Measurements from ENCODE around the gene MAOA.
A peak's percentile ranks its signal among the peaks of the same experiment; 100 is the strongest.

MAOA gene

DNA sequence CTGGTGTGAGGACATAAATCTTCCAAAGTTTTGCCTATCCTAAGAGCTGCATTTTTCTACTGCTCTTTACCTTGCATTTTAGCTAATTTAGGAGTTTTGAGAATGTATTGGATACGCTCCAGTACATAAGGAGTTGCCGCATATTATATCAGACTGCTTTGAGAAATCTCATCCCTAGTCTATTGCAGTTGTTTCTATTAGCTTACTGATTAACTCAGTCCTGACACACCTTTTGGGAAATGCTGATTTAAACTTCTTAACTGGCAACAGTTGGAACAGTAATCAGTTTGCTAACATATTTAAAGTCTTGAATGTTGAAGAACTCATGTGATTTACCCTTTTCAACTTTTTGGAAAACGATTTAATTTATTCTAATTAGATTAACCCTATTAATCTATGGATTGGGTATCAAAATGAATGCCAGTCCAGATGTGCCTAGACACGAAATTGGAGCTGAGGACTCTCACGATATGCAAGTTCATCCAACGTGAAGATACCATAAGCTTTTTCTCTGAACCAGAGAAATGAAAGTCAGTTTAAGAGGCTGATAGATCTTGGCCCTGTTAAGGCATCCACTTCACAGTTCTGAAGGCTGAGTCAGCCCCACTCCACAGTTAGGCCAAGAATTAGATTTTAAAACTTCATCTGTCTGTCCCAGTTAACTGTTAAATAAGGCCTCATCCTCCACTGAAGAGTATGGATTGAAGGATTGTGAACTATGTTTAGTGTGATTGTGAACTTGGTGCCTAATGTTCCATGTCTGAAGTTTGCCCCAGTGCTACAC lies 90.0 kb downstream of the MAOA start:
- TF ChIP-seq, protein P1, sequence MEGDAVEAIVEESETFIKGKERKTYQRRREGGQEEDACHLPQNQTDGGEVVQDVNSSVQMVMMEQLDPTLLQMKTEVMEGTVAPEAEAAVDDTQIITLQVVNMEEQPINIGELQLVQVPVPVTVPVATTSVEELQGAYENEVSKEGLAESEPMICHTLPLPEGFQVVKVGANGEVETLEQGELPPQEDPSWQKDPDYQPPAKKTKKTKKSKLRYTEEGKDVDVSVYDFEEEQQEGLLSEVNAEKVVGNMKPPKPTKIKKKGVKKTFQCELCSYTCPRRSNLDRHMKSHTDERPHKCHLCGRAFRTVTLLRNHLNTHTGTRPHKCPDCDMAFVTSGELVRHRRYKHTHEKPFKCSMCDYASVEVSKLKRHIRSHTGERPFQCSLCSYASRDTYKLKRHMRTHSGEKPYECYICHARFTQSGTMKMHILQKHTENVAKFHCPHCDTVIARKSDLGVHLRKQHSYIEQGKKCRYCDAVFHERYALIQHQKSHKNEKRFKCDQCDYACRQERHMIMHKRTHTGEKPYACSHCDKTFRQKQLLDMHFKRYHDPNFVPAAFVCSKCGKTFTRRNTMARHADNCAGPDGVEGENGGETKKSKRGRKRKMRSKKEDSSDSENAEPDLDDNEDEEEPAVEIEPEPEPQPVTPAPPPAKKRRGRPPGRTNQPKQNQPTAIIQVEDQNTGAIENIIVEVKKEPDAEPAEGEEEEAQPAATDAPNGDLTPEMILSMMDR (conservative IDR thresholded peaks at IDR 0.05; ENCODE audit: low read length) = no peak
- no peak for TF ChIP-seq EZH2phosphoT487 (IDR thresholded peaks at IDR 0.05; ENCODE audit: borderline replicate concordance)

DNA sequence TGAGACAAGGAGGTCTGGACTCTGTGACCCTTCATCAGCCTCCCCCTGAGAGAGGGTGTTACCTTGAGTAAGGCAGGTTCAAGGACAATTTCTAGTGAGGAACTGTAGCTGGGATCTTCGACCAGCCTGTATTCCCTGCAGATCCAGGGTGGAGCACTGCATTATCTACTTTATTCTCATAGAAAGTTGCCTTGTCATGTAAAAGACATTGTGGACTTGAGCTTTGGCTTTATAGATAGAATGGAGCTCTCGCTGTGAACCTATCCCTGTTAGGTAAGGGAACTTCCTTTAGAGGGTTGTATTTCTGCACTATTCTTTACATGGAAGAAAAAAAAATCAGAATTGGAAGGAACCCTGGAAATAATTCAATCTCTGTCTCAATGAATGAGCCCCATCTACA lies 91.4 kb downstream of the MAOA start:
- no peak overlapping the region for H3K4me2 ChIP-seq (ENCODE audit: low read depth, low read length, poor library complexity, severe bottlenecking)
- H4K20me1 ChIP-seq (ENCODE audit: insufficient read depth, low read length, poor library complexity, severe bottlenecking) = no peaks in the 10 kb centered on the region
- no peak for TF ChIP-seq EZH2phosphoT487 (IDR thresholded peaks at IDR 0.05; ENCODE audit: borderline replicate concordance)
- TF ChIP-seq, protein P1 (conservative IDR thresholded peaks at IDR 0.05; ENCODE audit: low read length) = no peak
- no peaks in the 10 kb centered on the region for H3K27me3 ChIP-seq (ENCODE audit: insufficient read depth, low read length, poor library complexity, severe bottlenecking)
- H3K9ac ChIP-seq (ENCODE audit: low read depth, low read length, poor library complexity, severe bottlenecking) = no peak overlapping the region
- H3K4me3 ChIP-seq (ENCODE audit: low read length, poor library complexity, severe bottlenecking) = no peak overlapping the region
- H3K79me2 ChIP-seq (ENCODE audit: insufficient read depth, low read length) = no peaks in the 10 kb centered on the region
- H3K4me1 ChIP-seq (ENCODE audit: insufficient read depth, low read length, poor library complexity, severe bottlenecking) = no peaks in the 10 kb centered on the region
- no peaks in the 10 kb centered on the region for H3K36me3 ChIP-seq (ENCODE audit: insufficient read depth, low read length)
- no peaks in the 10 kb centered on the region for H3F3A ChIP-seq (ENCODE audit: low read depth)
- H3K9me3 ChIP-seq (ENCODE audit: insufficient read depth, low read depth, low read length) = no peaks in the 10 kb centered on the region
- no peaks in the 10 kb centered on the region for H3K9me2 ChIP-seq (replicated peaks; ENCODE audit: low read depth, low read length)
- no peak overlapping the region for H2AFZ ChIP-seq (ENCODE audit: low read length)

More for the DNA sequence above, 90.0 kb downstream of the MAOA start:
- H3K9ac ChIP-seq (ENCODE audit: low read depth, low read length, poor library complexity, severe bottlenecking) = no peak overlapping the region
- H2AFZ ChIP-seq (ENCODE audit: low read length) = no peak overlapping the region
- no peaks in the 10 kb centered on the region for H3K79me2 ChIP-seq (ENCODE audit: insufficient read depth, low read length)
- H4K20me1 ChIP-seq (ENCODE audit: insufficient read depth, low read length, poor library complexity, severe bottlenecking) = no peaks in the 10 kb centered on the region
- H3K36me3 ChIP-seq (ENCODE audit: insufficient read depth, low read length) = no peaks in the 10 kb centered on the region
- H3K4me2 ChIP-seq (ENCODE audit: low read depth, low read length, poor library complexity, severe bottlenecking) = no peak overlapping the region
- no peaks in the 10 kb centered on the region for H3K27me3 ChIP-seq (ENCODE audit: insufficient read depth, low read length, poor library complexity, severe bottlenecking)
- no peaks in the 10 kb centered on the region for H3F3A ChIP-seq (ENCODE audit: low read depth)
- no peaks in the 10 kb centered on the region for H3K9me3 ChIP-seq (ENCODE audit: insufficient read depth, low read depth, low read length)
- H3K4me3 ChIP-seq (ENCODE audit: low read length, poor library complexity, severe bottlenecking) = no peak overlapping the region
- H3K9me2 ChIP-seq (replicated peaks; ENCODE audit: low read depth, low read length) = no peaks in the 10 kb centered on the region
- no peaks in the 10 kb centered on the region for H3K4me1 ChIP-seq (ENCODE audit: insufficient read depth, low read length, poor library complexity, severe bottlenecking)

DNA sequence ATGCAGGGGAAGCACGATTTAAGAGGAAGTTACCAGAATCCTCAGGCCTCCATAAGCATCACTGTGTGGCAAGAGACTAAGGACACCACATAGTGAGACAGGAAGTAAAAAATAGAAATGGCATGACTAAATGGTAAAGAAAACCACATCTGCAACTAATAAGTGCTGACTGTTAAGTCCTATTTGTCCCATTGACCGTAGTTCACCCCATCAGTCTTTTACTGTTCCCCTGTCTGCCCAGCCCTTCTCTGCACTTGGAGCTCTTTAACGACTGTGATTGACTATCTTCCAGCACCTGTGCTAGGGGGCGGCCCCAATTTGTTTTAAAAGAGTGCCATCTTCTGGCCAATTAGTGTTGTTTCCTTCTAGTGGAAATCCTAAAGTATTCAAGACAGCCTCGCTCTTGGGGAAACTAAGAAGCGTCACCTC lies 94.2 kb downstream of the MAOA start:
- no peak for TF ChIP-seq EZH2phosphoT487 (IDR thresholded peaks at IDR 0.05; ENCODE audit: borderline replicate concordance)
- TF ChIP-seq, protein P1 (conservative IDR thresholded peaks at IDR 0.05; ENCODE audit: low read length) = peak; percentile 59
- H3K4me3 ChIP-seq (ENCODE audit: low read length, poor library complexity, severe bottlenecking) = no peak overlapping the region
- no peaks in the 10 kb centered on the region for H3F3A ChIP-seq (ENCODE audit: low read depth)
- H3K9ac ChIP-seq (ENCODE audit: low read depth, low read length, poor library complexity, severe bottlenecking) = no peak overlapping the region
- H3K4me1 ChIP-seq (ENCODE audit: insufficient read depth, low read length, poor library complexity, severe bottlenecking) = no peaks in the 10 kb centered on the region
- no peak overlapping the region for H2AFZ ChIP-seq (ENCODE audit: low read length)
- no peaks in the 10 kb centered on the region for H3K36me3 ChIP-seq (ENCODE audit: insufficient read depth, low read length)
- H3K79me2 ChIP-seq (ENCODE audit: insufficient read depth, low read length) = no peaks in the 10 kb centered on the region
- H3K9me3 ChIP-seq (ENCODE audit: insufficient read depth, low read depth, low read length) = no peaks in the 10 kb centered on the region
- H3K9me2 ChIP-seq (replicated peaks; ENCODE audit: low read depth, low read length) = no peaks in the 10 kb centered on the region
- no peaks in the 10 kb centered on the region for H4K20me1 ChIP-seq (ENCODE audit: insufficient read depth, low read length, poor library complexity, severe bottlenecking)
- no peak overlapping the region for H3K4me2 ChIP-seq (ENCODE audit: low read depth, low read length, poor library complexity, severe bottlenecking)
- H3K27me3 ChIP-seq (ENCODE audit: insufficient read depth, low read length, poor library complexity, severe bottlenecking) = no peaks in the 10 kb centered on the region

Measured in Loucy (cell line).